ENCODE measurements around the gene DSEL.

GRCh38 chr18:67540559-67540958, 24.0 kb upstream of the DSEL start:
- TF ChIP-seq CTCF (IDR thresholded peaks at IDR 0.05; ENCODE audit: low read depth, low read length, poor library complexity, severe bottlenecking) (no peak), EZH2phosphoT487 (IDR thresholded peaks at IDR 0.05; ENCODE audit: borderline replicate concordance, low read length) (no peak)

Measured in DOHH2 (cell line).